ENCODE data around the gene OTOG.

The OTOG gene

DNA sequence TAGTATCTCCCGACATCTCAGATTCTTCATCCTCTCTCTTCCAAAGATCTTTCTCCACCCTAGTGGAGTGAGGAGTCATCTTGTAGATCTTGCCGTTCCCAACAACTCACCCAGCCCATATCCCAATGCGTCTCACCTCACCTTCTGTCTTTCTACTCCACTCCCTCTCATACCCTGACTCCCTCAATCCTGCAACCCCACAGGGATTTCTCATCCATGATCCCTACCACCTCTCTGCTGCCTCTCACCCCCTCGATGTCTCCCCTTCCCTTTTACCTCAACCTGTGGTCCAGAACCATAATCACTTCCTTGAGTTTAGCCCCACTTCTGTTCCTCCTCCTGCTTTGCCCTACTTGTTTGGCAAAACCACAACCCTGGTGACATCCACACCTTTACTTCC lies 41.7 kb downstream of the OTOG start:
- DNase-seq = no peak

DNA sequence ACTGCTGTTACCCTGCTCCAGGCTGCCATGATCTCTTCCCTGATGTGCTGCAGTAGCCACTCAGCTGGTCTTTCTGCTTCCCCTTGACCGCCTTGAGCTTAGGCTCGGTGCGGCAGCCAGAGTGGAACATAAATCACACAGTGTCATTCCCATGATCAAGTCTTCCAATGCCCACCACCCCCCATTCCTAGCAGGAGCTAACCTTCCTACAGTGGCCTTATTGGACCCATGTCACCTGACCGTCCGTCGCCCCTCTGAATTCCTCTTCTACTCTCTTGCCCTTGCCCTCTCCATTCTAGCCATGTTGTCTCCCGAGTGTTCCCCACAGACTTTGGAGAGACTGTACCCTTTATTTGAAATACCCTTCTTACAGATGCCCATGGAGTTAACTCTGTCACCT lies 43.4 kb downstream of the OTOG start:
- no peak for DNase-seq

DNA sequence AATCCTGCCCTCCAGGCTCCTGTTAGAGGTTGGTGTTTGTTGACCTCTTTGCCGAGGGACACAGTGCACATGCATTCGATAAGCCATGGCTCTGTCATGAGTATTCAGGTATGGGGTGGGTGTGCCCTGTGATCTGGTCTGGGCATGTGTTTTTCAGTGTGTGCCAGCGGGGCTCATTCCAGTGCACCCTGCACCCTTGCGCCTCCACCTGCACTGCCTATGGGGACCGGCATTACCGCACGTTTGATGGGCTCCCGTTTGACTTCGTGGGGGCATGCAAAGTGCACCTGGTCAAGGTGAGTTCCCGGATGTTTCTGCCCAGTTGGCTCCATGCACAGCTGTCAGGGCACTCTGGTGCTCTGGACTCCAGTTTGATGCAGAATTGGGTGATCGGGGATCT lies 44.2 kb downstream of the OTOG start:
- DNase-seq = no peak

DNA sequence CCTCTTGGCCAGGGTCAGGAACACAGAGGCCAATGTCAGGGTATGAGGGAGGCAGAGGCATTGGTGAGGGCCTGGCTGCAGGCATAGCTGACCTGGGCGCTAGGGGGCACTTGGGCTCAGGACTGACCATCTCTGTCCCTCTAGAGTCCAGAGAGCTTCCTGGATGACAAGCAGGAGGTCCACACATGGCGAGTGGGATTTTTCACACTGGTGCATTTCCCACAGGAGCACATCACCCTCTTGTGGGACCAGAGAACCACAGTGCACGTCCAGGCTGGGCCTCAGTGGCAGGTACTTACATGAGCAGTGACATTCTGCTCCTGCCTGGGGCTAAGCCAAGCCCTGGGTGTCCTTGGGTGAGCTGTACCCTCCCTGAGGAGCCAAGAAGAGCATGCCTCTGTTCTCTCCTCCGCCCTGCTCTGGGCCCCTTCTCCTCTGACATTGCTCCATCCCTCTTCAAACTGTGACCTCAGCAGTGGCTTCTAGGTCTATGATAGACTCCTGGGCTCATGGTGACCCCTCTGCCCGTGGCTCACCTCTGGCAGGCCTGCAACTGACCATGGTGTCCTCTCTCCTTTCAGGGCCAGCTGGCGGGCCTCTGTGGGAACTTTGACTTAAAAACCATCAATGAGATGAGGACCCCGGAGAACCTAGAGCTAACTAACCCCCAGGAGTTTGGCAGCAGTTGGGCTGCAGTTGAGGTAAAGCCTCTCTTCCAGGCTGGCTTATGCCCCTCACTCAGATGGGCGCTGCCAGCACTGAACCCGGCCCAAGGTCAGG lies 46.6 kb downstream of the OTOG start:
- DNase-seq = no peak

- no peak for DNase-seq
These were observed 47.7 kb downstream of the OTOG start for GRCh38 chr11:17594686-17595192.

GRCh38 chr11:17595526-17596309 lies 48.7 kb downstream of the OTOG start:
- DNase-seq = no peak

- no peak for DNase-seq
These were observed 49.2 kb downstream of the OTOG start for GRCh38 chr11:17596310-17596669.

GRCh38 chr11:17596711-17597110 lies 49.7 kb downstream of the OTOG start:
- no peak for DNase-seq

- DNase-seq = no peak
These were observed 50.7 kb downstream of the OTOG start for GRCh38 chr11:17597770-17598169.

- DNase-seq = peak; percentile 69
These were observed 51.8 kb downstream of the OTOG start for GRCh38 chr11:17598700-17599459.

- no peak for DNase-seq
These were observed 52.4 kb downstream of the OTOG start for GRCh38 chr11:17599460-17599925.

- DNase-seq = no peak
These were observed 53.5 kb downstream of the OTOG start for GRCh38 chr11:17600316-17601255.

DNA sequence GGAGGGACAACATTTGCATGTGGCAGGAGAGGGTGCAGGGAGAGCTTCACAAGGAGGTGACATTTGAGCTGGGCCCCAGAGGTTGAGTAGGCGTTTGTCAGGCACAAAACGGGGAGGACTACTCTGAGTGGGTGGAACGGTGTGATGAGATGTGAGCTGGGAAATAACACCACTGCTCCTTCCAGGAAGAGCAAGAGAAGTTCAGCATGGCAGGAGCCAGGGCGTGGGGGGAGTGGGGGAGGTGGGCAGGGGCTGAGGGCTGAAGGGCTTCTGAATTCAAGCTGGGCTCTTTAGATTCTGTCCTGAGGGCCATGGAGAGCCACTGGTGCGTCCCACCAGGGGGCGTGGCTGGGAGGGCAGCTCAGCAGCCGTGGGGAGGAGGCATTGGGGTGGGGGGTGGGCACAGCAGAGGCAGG lies 54.2 kb downstream of the OTOG start:
- no peak for DNase-seq

DNA sequence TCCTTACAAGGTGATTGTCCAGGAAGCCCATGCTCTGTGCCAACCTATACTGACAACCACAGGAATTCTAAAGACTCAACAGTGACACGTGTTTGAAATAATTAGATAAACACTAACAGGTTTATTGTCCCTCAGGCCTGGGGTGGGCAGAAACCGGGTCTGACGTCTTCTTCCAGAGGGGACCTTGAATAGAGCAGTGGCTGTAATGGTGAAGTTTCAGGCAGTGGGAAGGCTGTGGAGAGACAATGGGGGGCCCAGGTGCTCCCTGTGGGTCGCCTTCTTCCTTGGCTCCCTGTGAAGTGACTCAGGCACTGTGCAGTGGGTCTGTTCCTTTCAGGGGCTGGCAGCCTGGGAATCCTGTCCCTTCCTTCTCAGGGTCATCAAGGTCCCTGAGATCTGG lies 54.6 kb downstream of the OTOG start:
- DNase-seq = no peak

DNA sequence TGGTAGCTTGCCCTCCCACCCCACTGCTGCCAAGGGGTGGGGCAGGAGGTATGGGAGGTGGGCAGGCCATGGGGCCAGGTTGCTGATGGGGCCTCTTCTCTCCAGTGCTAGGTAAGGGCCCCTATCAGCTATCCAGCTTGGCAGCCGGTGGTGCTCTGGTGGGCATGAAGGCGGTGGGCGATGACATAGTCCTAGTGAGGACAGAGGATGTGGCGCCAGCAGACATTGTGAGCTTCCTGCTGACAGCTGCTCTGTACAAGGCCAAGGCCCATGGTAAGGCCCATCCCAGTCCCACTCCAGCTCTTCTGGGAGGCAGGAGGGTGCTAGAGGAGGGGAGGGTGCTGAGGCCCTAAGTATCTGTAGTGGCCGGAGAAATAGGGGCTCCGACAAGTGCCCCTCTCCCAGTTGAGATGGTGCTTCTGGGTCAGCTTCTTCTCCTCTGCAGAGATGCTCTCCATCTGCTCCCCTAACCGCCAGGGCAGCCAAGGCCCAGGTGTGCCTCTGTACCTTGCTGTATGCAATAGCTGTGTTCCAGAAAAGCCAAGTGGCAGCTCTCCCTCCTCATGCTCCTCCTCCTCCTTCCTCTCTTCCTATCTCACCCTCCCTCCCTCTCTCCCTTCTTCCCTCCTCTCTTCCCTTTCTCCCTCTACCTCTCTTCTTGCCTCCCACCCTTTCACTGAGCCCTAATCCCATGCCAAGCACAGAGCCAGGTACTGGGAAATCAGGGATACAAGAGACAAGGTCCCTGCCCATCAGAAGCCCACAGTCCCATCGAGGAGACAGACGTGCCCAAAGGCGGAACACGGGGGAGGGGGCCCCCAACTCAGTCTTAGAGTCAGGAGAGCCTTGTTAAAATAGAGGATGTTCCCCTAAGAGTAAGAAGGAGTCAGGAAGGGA lies 55.3 kb downstream of the OTOG start:
- DNase-seq = no peak

GRCh38 chr11:17603056-17603825 lies 56.2 kb downstream of the OTOG start:
- DNase-seq = no peak

DNA sequence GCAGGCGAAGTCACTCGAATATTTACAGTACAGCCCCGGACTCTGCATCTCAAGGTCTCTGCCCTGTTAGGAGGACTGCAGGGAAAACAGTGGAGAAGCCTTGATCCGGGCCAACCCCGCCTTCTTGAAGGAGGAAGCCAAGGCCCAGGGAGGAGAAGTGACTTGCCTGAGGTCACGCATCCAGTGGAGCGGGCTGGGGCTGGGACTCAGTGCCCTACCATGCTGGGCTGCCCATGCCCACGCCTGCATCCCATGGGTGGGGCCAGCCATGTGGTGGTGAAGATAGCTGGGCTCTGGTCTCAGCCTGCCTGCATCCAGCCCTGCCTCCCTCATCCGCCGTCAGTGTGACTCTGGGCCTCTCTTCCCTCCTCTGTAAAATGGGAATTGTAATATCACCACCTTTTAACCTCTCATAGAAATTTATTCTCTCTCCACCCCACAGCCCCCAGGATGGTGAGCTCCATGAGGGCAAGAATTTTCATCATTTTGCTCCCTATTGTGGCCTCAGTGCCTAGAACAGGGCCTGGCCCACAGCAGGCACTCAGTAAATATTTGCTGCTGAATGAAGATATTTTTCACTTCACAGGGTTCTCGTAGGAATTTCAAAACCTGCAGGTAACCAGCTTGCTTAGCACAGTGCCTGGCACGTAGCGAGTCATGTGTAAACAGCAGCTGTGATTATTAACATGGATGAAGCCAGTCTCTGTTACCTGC lies 57.3 kb downstream of the OTOG start:
- no peak for DNase-seq

- DNase-seq = no peak
These were observed 57.8 kb downstream of the OTOG start for GRCh38 chr11:17604915-17605233.

DNA sequence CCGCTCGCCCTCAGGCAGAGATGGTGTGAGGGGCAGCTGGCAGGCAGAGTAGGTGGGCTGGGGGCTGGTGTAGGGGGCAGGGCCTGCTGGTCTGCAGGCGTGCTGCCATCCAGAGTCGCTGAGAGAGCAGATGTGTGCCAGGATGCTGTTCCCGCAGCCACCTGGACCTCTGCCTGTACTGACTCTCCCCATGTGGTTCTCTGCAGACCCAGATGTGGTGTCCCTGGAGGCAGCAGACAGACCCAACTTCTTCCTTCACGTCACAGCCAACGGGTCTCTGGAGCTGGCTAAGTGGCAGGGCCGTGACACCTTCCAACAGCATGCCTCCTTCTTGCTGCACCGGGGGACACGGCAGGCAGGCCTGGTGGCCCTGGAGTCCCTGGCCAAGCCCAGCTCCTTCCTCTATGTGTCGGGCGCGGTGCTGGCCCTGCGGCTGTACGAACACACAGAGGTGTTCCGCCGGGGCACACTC lies 58.6 kb downstream of the OTOG start:
- no peak for DNase-seq

All from stimulated activated CD4-positive, alpha-beta T cell treated with anti-CD3 and anti-CD28 coated beads, Interleukin-1b, Interleukin-23, amount 100 ng/mL, for 48 hours (primary cell).